NCI-H460 (cell line): ENCODE results near the gene GPSM1. TPM values are rescaled to one million over a fixed set of nuclear protein-coding genes. Genes with fewer than 3 reads are reported as not detected.

ENCODE experiments used
- DNase-seq: peaks from one replicate; pipeline ENCODE4 v3.0.0-alpha.2; 2016; ENCODE audit warnings: low read depth; ENCODE audit errors: extremely low read depth
- total RNA-seq: library from RNA; depleted of rRNA; stranded (reverse); fragments of >200 nt; shearing (Covaris generic); gene quantifications from 2 replicates; pipeline ENCODE4 v1.2.3, GENCODE V29; 2014

Gene GPSM1
- total RNA-seq, 1 experiment from 2014 or later = 19.8 TPM

DNA sequence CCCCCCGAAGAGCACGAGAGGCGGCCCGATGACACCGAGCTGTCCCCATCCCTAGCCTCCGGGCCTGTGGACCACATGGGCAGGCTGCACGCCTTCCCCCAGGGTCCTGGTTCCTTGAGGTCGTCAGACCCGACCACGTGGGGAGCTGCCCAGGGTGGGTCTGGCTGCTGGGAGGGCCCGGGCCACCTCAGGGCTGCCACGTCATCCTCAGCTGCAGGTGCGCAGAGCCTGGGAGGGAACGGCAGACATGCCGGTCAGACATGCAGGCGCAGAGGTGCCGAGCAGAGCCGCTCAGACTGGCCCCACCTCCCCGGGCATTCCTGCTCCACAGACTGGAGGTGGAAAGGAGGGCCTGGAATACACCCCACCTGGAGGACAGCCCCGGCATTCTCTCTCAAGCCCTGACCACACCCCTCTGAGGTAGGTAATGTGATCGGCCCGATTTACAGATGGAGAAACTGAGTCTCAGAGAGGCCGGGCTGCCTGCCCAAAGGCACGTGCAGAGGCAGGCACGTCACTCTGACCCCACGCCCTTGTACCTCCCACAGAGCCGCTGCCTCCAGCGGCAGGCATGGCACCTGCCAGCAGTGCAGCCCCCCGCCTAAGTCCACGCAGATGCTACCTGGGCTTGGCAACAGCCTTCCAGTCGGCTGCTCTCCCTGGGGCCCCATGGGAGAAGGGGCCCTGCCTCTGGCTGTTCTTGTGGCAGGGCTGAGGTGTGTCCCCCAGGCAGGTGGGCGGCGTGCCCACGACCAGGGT lies 24.1 kb upstream of the GPSM1 start:
- no peak for DNase-seq

DNA sequence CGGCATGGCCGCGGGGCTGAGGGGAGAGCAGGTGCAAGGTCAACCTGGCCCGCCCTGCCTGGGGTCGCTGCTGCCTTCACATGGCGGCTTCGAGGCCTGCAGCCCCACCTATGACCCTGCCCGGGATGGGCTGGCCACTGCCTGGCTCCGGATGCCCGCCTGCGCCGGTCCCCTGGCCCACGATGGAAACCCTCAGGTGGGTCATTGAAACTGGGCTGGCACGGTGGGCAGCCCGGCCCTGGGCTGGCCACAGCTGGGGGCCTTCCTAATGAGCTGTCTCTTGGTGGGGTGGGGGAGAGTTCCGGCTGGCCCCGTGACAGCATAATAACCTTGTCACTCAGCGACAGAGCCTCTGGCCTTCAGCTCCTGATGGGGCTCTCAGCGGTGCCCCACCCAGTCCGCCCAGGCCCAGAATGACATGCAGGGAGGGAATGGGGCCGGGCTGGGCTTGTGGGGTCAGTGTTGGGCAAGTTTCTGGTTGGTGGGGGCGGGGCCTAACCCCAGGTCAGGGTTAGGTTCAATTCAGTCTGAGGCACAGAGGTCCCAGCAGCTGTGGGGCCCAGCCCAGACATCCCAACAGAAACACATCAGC lies 23.4 kb upstream of the GPSM1 start, which contains the start of gene CCDC187:
Gene CCDC187 (minus strand): TSS at position 270 of the 592 bp plus-strand sequence. CDS start 264 bp downstream, at position 6.
- DNase-seq = no peak

DNA sequence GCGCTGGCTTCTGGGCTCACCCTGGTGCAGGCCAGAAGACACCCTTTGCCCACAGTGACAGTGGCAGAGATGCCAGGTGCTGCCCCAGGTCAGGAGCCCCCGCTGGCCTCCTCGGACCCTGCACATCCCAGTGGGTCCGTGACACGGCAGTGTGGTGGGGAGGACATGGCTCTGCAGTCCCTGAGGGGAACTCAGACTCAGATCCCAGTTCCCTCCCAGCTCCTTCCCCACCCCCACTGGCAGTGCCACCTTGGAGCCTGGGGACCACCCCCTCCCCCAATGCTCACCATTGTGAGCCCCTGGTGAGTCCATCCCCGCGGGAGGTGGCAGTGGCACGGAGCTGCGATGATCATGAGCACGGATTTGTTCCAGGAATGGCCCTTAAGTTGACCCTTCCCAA lies 22.9 kb upstream of the GPSM1 start:
- no peak for DNase-seq

DNA sequence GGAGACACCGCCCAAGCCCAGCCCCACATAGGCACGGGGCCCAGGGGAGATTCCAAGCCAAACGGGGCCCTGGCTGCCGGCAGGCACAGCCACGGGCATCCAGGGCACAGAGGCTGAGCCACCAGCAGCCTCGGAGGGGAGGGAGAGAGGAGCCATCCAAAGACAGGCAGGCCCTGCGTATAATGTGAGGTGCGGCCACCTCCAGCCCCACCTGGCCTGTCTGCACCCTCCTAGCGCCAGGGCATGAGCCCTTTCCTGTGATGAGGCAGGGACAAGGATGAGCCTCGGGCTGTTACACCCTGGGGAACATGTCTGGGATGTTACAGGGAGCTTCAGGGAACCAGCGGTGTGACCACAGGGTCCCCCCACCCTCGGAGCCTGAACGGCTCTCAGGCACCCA lies 22.4 kb upstream of the GPSM1 start:
- DNase-seq = no peak

DNA sequence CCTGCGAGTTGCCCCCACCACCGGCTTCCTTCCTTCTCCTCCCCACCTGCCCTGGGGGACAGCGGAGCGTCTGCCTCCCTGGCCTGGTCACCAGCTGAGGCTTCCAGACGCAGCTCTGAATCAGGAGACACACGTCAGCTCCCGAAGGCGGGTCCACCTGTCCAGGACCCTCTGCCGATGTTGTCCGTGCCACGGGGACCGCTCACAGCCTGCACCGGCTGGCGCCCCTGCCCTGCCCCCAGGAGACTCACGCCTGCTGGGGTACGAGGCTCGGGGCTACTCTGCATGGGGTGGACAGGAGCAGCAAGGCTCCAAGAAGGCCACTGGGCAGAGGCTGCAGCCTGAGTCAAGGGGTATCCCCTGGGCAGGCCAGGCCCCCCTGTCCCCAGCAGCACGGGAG lies 21.5 kb upstream of the GPSM1 start:
- DNase-seq = no peak

DNA sequence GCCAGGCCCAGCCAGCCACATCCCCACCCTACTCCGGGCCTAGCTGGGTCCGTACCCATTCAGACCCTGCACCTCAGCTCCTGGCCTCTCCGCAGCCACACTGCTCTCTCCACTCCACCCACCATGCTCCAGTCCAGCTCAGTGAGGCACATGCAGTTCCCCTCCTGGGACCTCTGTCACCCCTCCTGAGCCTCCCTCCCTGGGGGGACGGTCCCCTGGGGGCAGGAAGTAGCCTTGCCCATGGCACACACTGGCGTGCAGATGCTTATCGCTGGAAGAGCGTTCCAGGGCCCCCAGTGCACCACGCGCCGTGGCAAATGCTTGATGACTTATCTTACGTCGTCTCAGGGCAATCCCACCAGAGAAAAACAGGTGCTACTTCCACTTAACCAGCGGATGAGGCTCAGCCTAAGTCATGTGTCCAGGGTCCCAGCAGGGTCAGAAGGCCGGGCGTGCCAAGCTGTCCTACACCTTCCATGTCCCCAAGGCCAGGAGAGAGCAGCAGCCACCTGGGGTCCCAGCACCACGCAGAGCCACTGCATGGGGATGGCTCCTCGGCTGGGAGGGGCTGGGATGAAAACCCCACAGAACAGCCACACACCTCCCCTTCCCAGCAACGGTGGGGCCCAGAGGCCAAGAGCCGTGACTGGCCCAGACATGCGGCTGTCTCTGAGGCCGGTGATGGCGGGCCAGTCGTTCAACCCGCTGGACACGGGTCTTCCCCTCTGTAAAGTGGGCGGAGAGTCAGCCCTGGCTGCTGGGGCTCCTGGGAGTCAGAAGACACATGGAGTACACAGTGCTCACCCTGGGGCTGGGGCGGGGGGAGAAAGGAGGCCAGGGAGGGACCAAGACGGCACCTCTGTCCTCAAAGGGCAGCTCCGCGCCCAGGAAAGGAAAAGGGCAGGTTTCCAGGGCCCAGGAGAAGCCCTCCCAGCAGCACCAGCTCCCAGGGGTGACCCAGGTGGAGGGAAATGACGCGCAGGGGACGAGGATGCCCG lies 20.8 kb upstream of the GPSM1 start:
- DNase-seq = no peak

DNA sequence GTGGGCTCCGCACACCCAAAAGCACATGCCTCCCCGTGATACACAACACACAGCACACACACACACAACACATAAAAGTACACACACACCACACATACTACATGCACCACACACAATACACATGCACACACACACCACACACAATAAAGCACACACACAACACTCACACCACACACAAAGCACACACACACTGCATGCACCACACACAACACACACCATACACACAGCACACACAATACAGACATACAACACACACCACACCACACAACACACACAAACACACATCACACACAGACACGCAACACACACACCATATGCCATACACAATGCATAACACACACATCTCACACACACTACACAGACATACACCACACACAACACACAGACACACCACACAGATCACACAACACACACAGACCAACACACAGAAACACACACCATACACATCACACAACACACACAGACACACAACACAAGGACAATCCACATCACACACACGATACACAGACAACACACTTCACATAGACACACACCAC lies 20.1 kb upstream of the GPSM1 start:
- DNase-seq = no peak

DNA sequence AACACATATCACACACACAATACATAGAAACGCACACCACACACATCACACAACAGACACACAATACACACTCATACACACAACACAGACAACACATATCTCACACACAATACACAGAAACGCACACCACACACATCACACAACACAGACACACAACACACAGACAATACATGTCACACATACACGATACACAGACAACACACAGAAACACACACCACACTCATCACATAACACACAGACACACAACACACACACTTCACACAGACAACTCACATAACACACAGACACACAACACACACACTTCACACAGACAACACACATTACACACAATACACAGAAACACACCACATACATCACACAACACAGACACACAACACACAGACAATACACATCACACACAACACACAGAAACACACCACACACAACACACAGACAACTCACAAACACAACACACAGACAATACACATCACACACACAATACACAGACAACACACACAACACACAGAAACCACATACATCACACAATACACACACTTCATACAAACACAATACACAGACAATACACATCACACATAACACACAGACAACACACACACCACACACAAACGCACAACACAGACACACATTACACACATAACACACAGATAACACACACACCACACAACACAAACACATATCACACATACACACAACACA lies 19.2 kb upstream of the GPSM1 start:
- no peak for DNase-seq

DNA sequence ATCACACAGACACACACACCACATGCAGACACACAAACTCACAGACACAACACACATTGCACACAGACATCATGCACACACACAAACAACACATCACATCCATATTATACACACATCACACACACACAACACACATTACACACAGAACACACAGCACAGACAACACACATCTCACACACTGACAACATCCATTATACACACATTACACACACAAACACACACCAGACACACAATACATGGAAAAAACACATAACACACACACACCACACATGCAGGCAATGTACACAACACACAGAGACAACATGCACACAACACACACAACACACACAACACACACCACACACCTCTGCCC lies 18.7 kb upstream of the GPSM1 start:
- no peak for DNase-seq

DNA sequence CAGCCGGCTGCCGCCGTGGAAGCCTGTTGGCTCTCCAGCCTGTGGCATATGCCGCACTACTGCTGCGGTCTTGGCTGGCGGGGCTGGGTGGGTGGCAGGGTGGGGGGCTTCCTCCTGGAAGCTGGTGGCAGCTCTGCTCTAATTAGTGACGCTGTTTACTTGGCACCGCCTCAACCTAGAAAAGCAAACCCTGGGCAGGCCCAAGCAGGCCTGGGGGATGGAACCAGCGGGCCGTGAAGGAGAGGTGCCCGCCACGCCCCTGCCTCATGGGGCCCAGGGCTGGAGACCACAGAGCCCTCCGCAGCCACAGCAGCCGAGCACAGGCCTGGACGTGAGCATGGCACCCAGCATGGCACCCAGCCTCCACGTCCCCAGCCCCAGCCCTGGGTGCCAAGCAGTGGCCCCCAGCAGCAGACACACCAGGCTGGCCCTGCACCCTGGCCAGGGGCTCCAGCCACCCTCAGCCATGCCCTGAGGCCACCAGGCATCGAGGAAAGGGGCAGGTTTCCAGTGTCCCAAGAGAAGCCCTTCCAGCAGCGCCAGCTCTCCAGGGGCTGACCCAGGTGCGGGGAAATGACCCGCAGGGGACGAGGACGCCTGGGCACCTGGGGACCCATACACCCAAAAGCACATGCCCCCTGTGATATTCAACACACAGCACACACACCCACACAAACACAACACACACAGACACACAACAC lies 18.1 kb upstream of the GPSM1 start:
- DNase-seq = no peak

DNA sequence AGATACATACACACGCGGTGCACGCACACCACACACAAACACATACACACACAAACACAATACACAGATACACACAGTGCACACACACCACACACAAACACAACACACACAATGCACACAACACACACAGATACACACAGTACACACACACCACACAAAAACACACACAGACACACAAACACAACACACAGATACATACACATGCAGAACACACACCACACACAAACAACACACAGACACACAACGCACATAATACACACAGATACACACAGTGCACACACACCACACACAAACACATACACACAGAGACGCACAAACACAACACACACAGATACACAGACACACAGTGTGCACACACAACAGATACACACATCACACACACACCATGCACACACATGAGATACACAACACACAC lies 17.5 kb upstream of the GPSM1 start:
- DNase-seq = no peak

DNA sequence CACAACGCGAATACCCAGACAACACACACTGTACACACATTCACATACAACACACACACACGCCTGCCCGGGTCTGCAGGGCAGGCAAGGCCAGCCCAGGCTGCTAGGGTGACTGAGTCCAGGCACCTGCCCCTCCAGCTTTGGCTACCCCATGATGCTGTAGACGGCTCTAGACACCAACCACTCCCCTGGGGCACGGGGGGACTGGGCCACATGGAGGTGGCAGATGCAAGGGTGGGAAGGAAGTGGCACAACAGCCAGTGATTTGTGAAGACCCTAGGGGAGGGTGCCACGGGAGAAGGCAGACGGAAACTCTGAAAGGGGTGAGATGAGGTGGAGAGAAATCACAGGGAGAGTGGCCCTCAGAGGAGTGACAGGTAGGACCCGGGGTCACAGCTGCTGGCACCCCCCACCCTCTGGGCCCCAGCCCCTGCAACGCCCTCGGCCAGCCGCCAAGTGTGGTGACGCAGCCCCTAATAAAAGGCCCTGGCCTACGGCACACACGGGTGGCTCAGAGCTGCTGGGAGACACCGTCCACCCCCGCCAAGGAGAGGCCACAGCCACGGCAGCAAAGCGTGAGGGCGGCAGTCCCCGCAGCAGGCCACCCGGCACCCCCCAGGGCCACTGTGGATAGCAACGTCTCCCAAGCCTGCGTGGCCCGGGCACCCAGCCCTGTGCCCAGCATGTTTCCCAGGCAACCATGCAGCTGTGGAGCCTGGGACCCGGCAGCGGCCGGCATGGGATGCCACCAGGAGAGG lies 16.9 kb upstream of the GPSM1 start:
- no peak for DNase-seq

DNA sequence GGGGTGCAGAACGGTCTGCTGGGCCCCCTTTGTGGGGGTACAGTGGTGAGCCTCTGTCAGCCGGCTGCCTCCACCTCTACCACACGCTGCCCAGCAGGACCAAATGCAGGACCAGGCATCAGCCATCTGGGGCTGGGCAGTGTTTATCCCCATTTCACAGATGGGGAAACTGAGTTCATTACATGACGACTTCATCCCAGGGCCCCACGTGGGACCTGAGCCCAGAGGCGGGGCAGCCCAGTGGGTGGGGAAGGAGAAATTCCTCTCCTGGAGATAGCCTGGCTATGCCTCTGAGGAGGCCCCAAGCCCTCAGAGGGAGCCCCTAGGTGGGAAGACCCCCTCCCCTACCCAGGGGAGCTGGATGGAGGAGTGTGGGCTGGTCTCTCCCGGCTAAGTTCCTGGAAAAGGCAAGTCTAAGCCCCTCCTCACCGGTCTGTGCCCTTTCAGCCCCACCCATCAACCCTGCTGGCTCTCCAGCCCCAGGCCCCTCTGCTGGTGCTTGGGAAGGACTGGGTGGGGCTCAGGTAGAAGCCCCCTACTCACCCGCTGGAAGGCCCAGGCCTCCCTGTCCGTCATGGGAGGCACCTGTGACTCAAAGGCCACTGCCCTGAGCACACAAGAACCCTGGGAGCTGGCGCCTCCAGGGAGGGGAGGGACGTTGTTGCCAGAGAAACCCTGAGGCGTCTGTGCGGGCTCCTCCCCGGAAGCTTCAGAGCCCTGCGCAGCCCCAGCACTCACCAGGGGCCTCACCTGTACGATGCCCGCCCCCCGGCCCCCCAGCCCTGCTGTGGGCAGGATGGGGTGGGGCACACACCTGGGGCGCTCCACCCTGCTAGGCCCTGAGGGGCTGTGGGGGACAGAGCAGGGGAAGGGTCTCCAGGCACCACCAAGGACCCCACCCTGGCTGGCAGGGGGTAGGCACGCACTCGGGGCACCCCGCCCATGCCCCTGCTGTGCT lies 16.0 kb upstream of the GPSM1 start:
- DNase-seq = no peak

DNA sequence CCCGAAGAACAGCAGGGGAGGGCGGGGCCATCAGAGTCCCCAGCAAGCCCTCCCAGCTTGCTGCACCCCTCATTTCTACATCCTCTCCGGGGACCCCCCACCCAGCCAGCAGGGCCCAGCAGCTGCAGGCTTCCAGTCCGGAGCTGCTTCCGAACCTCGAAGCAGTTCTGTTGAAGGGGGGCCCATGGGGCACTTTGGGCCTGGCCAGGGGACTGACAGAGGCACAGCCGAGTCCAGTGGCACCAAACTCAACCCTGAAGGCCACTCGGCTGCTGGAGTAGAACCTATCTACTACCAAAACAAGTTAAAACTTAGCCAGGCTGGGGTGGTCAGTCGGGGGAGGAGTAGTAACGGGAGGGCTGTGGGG lies 15.3 kb upstream of the GPSM1 start:
- no peak for DNase-seq

DNA sequence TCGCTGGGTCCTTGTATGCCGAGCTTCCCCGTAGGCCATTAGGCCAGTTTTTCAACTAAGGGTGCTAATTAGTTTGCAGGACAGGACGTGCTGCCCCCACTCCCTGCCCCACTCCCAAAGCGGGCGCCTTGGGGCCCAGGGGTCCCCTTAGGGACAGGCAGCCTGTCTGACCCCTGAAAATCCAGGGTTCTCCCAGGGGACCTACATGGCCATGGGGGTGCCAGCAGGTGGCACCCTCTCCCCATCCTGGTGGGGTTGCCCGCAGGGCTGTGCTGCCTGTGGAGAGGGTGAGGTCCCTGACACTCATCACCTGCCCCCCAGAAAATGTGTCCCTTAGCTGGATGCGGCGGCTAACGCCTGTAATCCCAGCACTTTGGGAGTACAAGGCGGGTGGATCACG lies 14.9 kb upstream of the GPSM1 start:
- no peak for DNase-seq

DNA sequence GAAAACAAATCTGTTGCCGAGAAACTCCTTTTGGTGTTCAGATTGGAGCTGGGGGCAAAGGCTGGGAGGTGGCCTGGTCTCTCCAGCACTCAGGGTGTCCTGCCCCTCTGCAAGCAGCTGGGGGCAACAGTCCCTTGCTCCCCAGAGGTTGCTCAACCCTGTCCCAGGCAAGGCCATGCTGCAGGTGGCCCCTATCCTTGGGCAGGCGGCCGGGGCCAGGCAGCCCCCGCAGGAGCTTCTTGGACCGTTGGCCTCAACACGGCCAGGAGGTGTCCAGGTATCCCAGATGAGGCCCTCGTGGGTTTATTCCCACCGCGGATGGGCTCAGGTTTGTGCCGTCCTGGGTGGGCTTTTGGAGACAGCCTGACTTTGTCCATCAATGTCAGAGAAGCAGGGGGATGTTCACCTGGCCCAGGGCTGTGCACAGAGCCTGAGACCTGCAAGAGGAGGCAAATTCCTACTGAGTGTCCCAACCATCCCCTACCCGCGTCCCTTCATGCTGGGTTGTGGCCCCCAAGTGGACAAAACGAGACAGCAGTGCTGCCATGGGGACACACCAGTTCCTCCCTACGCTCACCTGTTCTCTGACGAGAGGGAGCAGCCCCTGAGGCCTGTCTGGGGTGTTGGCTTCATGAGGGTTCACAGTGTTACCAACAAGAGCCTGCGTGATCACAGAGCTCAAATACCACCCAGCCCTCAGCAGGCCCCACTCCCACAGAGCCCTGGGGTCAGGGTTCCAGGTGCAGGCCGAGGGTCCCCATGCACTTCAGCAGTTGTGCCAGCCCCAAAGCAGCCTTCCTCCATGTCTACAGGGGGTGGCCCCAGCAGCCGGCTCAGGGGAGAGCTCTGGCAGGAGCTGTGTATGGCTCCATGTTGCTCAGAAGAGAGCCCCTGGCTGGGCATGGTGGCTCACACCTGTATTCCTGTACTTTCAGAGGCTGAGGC lies 14.0 kb upstream of the GPSM1 start:
- no peak for DNase-seq

DNA sequence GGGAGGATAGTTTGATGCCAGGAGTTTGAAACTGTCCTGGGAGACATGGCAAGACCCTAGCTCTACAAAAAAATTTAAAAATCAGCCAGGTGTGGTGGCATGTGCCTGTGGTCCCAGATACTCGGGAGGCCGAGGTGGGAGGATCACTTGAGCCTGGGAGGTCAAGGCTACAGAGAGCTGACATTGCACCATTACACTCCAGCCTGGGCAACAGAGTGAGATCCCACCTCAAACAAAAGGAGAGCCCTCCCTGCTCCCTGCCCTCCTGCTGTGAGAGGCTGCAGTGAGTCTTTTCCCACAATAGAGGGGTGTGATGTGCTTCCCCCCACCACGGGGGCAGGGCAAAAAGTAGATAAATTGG lies 13.3 kb upstream of the GPSM1 start:
- no peak for DNase-seq
